Esophagus squamous epithelium (tissue), 4 donors: ENCODE data around the gene LSG1.

Experiments used
- POLR2A ChIP-seq, 4 donors: fragments of 450-650 bp; IDR thresholded peaks; one replicate each; pipeline ENCODE4 v1.6.1; 2017; ENCODE audit warnings: antibody characterized with exemption in 4 of 4, mild to moderate bottlenecking in 4 of 4, moderate library complexity in 3 of 4
- TF ChIP-seq, protein P1 (sequence below), 6 experiments: fragments of 450-650 bp in 4 of 6; fragments of 200-600 bp in 2 of 6; sonication (generic) in 2 of 6; IDR thresholded peaks; one replicate each; pipeline ENCODE4 v1.5.1; 2016 to 2019; ENCODE audit warnings: antibody characterized with exemption in 6 of 6, mild to moderate bottlenecking in 4 of 6, moderate library complexity in 4 of 6

DNA sequence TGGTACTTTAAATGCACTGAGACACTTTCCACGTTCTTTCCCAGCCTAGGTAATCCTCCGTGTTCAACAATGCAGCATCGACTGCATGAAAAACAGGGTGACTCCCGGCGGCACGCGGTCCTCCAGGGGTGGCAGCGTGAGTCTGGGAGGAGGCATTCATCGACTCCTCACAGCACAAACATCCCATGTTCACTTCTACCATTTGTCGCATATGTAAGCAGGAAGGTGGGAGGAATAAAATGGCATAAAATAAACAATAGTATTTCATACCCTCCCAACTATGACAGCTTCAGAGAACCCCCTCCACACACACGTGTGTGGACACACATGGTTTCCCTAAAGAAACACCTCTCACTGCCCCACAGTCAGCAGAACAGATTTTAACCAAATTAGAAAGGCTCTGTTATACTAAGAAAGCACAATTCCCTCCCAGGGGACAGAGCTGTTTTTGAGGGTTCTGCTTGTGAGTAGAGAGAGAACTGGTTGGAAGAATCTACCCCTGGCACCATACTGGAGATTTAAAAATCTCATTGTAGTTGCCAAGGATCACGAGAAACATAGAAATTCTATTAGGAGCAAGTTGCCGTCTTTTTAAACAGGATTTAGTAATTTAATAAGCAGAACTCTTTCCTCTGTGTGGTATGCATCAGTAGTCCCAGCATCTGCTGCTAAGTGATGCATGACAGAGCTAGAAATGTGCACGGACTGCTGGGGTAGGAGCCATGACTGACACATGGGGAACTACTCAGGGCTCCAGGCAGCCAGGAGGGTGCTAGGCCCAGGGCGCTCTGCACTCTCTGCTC, 19.7 kb upstream of the LSG1 start:
- TF ChIP-seq, protein P1, sequence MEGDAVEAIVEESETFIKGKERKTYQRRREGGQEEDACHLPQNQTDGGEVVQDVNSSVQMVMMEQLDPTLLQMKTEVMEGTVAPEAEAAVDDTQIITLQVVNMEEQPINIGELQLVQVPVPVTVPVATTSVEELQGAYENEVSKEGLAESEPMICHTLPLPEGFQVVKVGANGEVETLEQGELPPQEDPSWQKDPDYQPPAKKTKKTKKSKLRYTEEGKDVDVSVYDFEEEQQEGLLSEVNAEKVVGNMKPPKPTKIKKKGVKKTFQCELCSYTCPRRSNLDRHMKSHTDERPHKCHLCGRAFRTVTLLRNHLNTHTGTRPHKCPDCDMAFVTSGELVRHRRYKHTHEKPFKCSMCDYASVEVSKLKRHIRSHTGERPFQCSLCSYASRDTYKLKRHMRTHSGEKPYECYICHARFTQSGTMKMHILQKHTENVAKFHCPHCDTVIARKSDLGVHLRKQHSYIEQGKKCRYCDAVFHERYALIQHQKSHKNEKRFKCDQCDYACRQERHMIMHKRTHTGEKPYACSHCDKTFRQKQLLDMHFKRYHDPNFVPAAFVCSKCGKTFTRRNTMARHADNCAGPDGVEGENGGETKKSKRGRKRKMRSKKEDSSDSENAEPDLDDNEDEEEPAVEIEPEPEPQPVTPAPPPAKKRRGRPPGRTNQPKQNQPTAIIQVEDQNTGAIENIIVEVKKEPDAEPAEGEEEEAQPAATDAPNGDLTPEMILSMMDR (IDR thresholded peaks at IDR 0.05) = no peak
- TF ChIP-seq POLR2A (IDR thresholded peaks at IDR 0.05) = peak in 1 of 4 donors; percentile 14
